GM12801 (cell line): ENCODE results near the gene SIM1.

Experiments used
- CTCF ChIP-seq: IDR thresholded peaks from one replicate; pipeline ENCODE4 v1.5.1; 2011; ENCODE audit warnings: control low read depth; ENCODE audit not compliant: insufficient read length; ENCODE audit errors: extremely low read depth

The SIM1 gene

GRCh38 chr6:100493206-100493888, 28.6 kb upstream of the SIM1 start:
- no peak for TF ChIP-seq CTCF

- no peak for TF ChIP-seq CTCF
Measured at GRCh38 chr6:100491952-100492670, 27.4 kb upstream of the SIM1 start.

GRCh38 chr6:100490065-100490464, 25.3 kb upstream of the SIM1 start:
- TF ChIP-seq CTCF: no peak

- no peak for TF ChIP-seq CTCF
Measured at GRCh38 chr6:100488244-100488643, 23.5 kb upstream of the SIM1 start.

- no peak for TF ChIP-seq CTCF
Measured at GRCh38 chr6:100487638-100488037, 22.9 kb upstream of the SIM1 start.

GRCh38 chr6:100485268-100485667, 20.5 kb upstream of the SIM1 start:
- no peak for TF ChIP-seq CTCF

GRCh38 chr6:100484474-100484873, 19.8 kb upstream of the SIM1 start:
- TF ChIP-seq CTCF: no peak
